ENCODE measurements around the gene ACYP2.

ACYP2 gene

GRCh38 chr2:54158311-54158710 lies 42.9 kb downstream of the ACYP2 start:
- no peak for DNase-seq (ENCODE audit: low spot score)

- DNase-seq (ENCODE audit: low spot score): no peak
Observed at GRCh38 chr2:54161660-54162424, 46.4 kb downstream of the ACYP2 start.

- no peak for DNase-seq (ENCODE audit: low spot score)
Observed at GRCh38 chr2:54164106-54164505, 48.7 kb downstream of the ACYP2 start.

GRCh38 chr2:54166121-54166773 lies 50.8 kb downstream of the ACYP2 start:
- DNase-seq (ENCODE audit: low spot score): no peak

GRCh38 chr2:54176577-54176976 lies 61.2 kb downstream of the ACYP2 start:
- no peak for DNase-seq (ENCODE audit: low spot score)

GRCh38 chr2:54183281-54183680 lies 67.9 kb downstream of the ACYP2 start:
- DNase-seq (ENCODE audit: low spot score): no peak

- no peak for DNase-seq (ENCODE audit: low spot score)
Observed at GRCh38 chr2:54183972-54184371, 68.6 kb downstream of the ACYP2 start.

- DNase-seq (ENCODE audit: low spot score): no peak
Observed at GRCh38 chr2:54185105-54185504, 69.7 kb downstream of the ACYP2 start.

GRCh38 chr2:54187331-54187730 lies 71.9 kb downstream of the ACYP2 start:
- no peak for DNase-seq (ENCODE audit: low spot score)

GRCh38 chr2:54189539-54189938 lies 74.1 kb downstream of the ACYP2 start:
- no peak for DNase-seq (ENCODE audit: low spot score)

GRCh38 chr2:54191361-54192135 lies 76.1 kb downstream of the ACYP2 start:
- no peak for DNase-seq (ENCODE audit: low spot score)

- DNase-seq (ENCODE audit: low spot score): no peak
Observed at GRCh38 chr2:54194761-54195750, 79.6 kb downstream of the ACYP2 start.

- no peak for DNase-seq (ENCODE audit: low spot score)
Observed at GRCh38 chr2:54196646-54197045, 81.2 kb downstream of the ACYP2 start.

GRCh38 chr2:54204476-54204875 lies 89.1 kb downstream of the ACYP2 start:
- no peak for DNase-seq (ENCODE audit: low spot score)

GRCh38 chr2:54206596-54206995 lies 91.2 kb downstream of the ACYP2 start:
- DNase-seq (ENCODE audit: low spot score): peak; percentile 11

- DNase-seq (ENCODE audit: low spot score): no peak
Observed at GRCh38 chr2:54207666-54208195, 92.3 kb downstream of the ACYP2 start.

GRCh38 chr2:54208364-54209240 lies 93.2 kb downstream of the ACYP2 start:
- DNase-seq (ENCODE audit: low spot score): no peak

- DNase-seq (ENCODE audit: low spot score): no peak
Observed at GRCh38 chr2:54209379-54209778, 94.0 kb downstream of the ACYP2 start.

GRCh38 chr2:54212456-54212855 lies 97.0 kb downstream of the ACYP2 start:
- DNase-seq (ENCODE audit: low spot score): no peak

GRCh38 chr2:54213082-54213481 lies 97.7 kb downstream of the ACYP2 start:
- DNase-seq (ENCODE audit: low spot score): no peak
